Measurements from ENCODE around the gene TPGS1.
A peak's percentile ranks its signal among the peaks of the same experiment; 100 is the strongest.

Gene TPGS1

GRCh38 chr19:524062-524674, 16.9 kb downstream of the TPGS1 start:
- peak; percentile 36 for DNase-seq (ENCODE audit: low read depth)
- H3K4me3 ChIP-seq (ENCODE audit: control insufficient read depth, low read depth, low read length) = no peak overlapping the region
- TF ChIP-seq CTCF (conservative IDR thresholded peaks at IDR 0.05; ENCODE audit: control insufficient read depth, insufficient read depth, low read depth, low read length) = no peak

GRCh38 chr19:525029-525428, 17.7 kb downstream of the TPGS1 start:
- DNase-seq (ENCODE audit: low read depth) = no peak
- TF ChIP-seq CTCF (conservative IDR thresholded peaks at IDR 0.05; ENCODE audit: control insufficient read depth, insufficient read depth, low read depth, low read length) = no peak
- no peak overlapping the region for H3K4me3 ChIP-seq (ENCODE audit: control insufficient read depth, low read depth, low read length)

- TF ChIP-seq CTCF (conservative IDR thresholded peaks at IDR 0.05; ENCODE audit: control insufficient read depth, insufficient read depth, low read depth, low read length) = no peak
- no peak for DNase-seq (ENCODE audit: low read depth)
- no peak overlapping the region for H3K4me3 ChIP-seq (ENCODE audit: control insufficient read depth, low read depth, low read length)
Measured at GRCh38 chr19:525857-526419, 18.6 kb downstream of the TPGS1 start.

- peak overlapping the region; percentile 59 for H3K4me3 ChIP-seq (ENCODE audit: control insufficient read depth, low read depth, low read length)
- no peak for DNase-seq (ENCODE audit: low read depth)
- no peak for TF ChIP-seq CTCF (conservative IDR thresholded peaks at IDR 0.05; ENCODE audit: control insufficient read depth, insufficient read depth, low read depth, low read length)
Measured at GRCh38 chr19:530134-531008, 23.1 kb downstream of the TPGS1 start.

GRCh38 chr19:531009-531752, 23.9 kb downstream of the TPGS1 start:
- H3K4me3 ChIP-seq (ENCODE audit: control insufficient read depth, low read depth, low read length) = peak overlapping the region; percentile 59
- no peak for TF ChIP-seq CTCF (conservative IDR thresholded peaks at IDR 0.05; ENCODE audit: control insufficient read depth, insufficient read depth, low read depth, low read length)
- DNase-seq (ENCODE audit: low read depth) = peak; percentile 72

- no peak for DNase-seq (ENCODE audit: low read depth)
- TF ChIP-seq CTCF (conservative IDR thresholded peaks at IDR 0.05; ENCODE audit: control insufficient read depth, insufficient read depth, low read depth, low read length) = no peak
Measured at GRCh38 chr19:531753-532560, 24.7 kb downstream of the TPGS1 start, which contains the start of gene CDC34. Gene CDC34, plus strand, starts transcription at chr19:531760. Its CDS starts 172 bp downstream, at chr19:531932.

More at GRCh38 chr19:531753-532560, 24.7 kb downstream of the TPGS1 start, which contains the start of gene CDC34:
- peak within 1 kb of the TSS; percentile 73 for H3K4me3 ChIP-seq (ENCODE audit: control insufficient read depth, low read depth, low read length)
